ENCODE results near the gene ASAP2.

ASAP2 gene

GRCh38 chr2:9358846-9359245 is 152.2 kb downstream of the ASAP2 start:
- TF ChIP-seq TAF1 (IDR thresholded peaks at IDR 0.05; ENCODE audit: borderline replicate concordance, insufficient read depth, low read length) (no peak), POLR2AphosphoS5 (IDR thresholded peaks at IDR 0.05; ENCODE audit: low read depth, low read length) (no peak), FOXP2 (optimal IDR thresholded peaks at IDR 0.05; ENCODE audit: borderline replicate concordance, extremely low read depth, extremely low read length, insufficient read depth) (no peak), SIN3A (IDR thresholded peaks at IDR 0.05; ENCODE audit: borderline replicate concordance, insufficient read depth, low read length) (no peak)
- TF ChIP-seq, protein P1, sequence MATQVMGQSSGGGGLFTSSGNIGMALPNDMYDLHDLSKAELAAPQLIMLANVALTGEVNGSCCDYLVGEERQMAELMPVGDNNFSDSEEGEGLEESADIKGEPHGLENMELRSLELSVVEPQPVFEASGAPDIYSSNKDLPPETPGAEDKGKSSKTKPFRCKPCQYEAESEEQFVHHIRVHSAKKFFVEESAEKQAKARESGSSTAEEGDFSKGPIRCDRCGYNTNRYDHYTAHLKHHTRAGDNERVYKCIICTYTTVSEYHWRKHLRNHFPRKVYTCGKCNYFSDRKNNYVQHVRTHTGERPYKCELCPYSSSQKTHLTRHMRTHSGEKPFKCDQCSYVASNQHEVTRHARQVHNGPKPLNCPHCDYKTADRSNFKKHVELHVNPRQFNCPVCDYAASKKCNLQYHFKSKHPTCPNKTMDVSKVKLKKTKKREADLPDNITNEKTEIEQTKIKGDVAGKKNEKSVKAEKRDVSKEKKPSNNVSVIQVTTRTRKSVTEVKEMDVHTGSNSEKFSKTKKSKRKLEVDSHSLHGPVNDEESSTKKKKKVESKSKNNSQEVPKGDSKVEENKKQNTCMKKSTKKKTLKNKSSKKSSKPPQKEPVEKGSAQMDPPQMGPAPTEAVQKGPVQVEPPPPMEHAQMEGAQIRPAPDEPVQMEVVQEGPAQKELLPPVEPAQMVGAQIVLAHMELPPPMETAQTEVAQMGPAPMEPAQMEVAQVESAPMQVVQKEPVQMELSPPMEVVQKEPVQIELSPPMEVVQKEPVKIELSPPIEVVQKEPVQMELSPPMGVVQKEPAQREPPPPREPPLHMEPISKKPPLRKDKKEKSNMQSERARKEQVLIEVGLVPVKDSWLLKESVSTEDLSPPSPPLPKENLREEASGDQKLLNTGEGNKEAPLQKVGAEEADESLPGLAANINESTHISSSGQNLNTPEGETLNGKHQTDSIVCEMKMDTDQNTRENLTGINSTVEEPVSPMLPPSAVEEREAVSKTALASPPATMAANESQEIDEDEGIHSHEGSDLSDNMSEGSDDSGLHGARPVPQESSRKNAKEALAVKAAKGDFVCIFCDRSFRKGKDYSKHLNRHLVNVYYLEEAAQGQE (IDR thresholded peaks at IDR 0.05; ENCODE audit: insufficient read depth in 1 of 2, low read depth in 2 of 2, low read length in 2 of 2) = no peak

- TF ChIP-seq FOXP2 (optimal IDR thresholded peaks at IDR 0.05; ENCODE audit: borderline replicate concordance, extremely low read depth, extremely low read length, insufficient read depth) (no peak), TAF1 (IDR thresholded peaks at IDR 0.05; ENCODE audit: borderline replicate concordance, insufficient read depth, low read length) (no peak), SIN3A (IDR thresholded peaks at IDR 0.05; ENCODE audit: borderline replicate concordance, insufficient read depth, low read length) (no peak), POLR2AphosphoS5 (IDR thresholded peaks at IDR 0.05; ENCODE audit: low read depth, low read length) (no peak)
- TF ChIP-seq, protein P1 (IDR thresholded peaks at IDR 0.05; ENCODE audit: insufficient read depth in 1 of 2, low read depth in 2 of 2, low read length in 2 of 2) = no peak
These were observed 152.9 kb downstream of the ASAP2 start for GRCh38 chr2:9359463-9359862.

DNA sequence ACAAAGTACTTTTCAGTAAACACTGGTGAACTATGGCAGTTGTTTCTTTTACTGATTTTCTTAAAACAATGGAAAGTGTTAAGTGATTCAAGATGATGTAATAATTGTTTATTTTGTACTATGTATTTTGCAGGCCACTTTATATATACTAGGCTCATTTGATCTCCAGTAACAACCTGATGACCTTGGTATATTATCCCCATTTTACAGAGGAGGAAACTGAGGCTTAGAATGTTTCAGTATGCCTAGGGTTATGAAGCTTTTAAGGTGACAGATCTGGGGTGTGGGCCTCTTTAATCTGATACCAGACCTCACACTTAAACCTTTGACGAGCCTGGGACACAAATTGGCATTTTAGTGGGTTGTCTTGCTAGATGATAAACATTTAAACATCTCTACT is 153.5 kb downstream of the ASAP2 start:
- TF ChIP-seq TAF1 (IDR thresholded peaks at IDR 0.05; ENCODE audit: borderline replicate concordance, insufficient read depth, low read length) = no peak

DNA sequence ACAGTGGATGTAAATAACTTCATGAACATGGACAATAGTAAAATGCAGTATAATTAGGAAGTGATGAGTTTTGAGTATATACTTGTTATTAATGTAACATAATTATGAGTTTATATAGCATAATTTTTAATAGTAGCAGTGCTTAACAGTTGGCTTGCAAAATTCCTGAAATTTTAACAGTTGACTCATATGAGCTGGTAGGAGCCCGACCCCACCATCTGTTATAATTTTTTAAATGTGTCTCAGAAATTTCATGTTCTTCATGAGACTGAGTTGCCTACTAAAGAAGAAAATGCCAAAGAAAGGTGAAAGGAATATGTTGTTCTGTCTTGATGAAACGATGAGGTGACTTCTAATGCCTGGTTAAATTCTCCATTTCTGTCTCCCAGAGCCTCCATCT is 154.1 kb downstream of the ASAP2 start:
- TF ChIP-seq FOXP2 (optimal IDR thresholded peaks at IDR 0.05; ENCODE audit: borderline replicate concordance, extremely low read depth, extremely low read length, insufficient read depth) = no peak

- TF ChIP-seq, protein P1 (IDR thresholded peaks at IDR 0.05; ENCODE audit: insufficient read depth in 1 of 2, low read depth in 2 of 2, low read length in 2 of 2) = no peak
- TF ChIP-seq SIN3A (IDR thresholded peaks at IDR 0.05; ENCODE audit: borderline replicate concordance, insufficient read depth, low read length) = no peak
- TF ChIP-seq POLR2AphosphoS5 (IDR thresholded peaks at IDR 0.05; ENCODE audit: low read depth, low read length) = no peak
- no peak for TF ChIP-seq FOXP2 (optimal IDR thresholded peaks at IDR 0.05; ENCODE audit: borderline replicate concordance, extremely low read depth, extremely low read length, insufficient read depth)
- no peak for TF ChIP-seq TAF1 (IDR thresholded peaks at IDR 0.05; ENCODE audit: borderline replicate concordance, insufficient read depth, low read length)
These were observed 157.8 kb downstream of the ASAP2 start for GRCh38 chr2:9364373-9364772.

DNA sequence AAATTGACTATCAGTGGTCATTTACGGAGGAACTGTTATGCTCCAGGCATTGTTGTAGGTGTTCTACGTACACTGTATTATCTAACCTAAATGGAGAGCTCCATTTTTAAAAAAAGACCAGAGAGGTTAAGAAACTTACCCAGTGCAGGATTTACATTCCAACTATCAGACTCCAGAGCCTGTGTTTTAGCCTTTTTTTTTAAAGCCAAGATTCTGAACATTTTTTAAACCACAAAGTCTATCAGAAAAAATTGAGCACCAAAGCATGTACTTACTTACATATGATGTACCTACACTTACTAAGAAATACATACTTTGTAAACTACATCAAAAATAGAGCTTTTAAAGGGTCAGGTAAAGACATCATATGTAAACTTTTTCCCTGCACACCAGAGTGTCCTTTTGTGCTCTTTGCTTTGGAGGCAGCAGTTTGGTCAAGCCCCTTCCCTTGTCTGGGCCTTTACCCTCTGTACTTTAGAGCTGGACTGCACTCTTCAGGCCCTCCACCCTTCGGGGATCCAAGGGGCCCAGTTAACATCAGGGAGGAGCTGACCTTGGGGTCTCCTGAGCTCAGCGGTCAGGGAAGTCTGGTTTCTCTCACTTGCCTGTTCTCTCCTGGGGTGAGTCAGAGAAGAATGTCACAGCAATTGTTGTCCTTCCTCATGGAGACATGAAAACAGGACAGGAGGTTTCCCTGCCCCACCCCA is 158.3 kb downstream of the ASAP2 start:
- TF ChIP-seq POLR2AphosphoS5 (IDR thresholded peaks at IDR 0.05; ENCODE audit: low read depth, low read length) = no peak
- no peak for TF ChIP-seq SIN3A (IDR thresholded peaks at IDR 0.05; ENCODE audit: borderline replicate concordance, insufficient read depth, low read length)
- no peak for TF ChIP-seq TAF1 (IDR thresholded peaks at IDR 0.05; ENCODE audit: borderline replicate concordance, insufficient read depth, low read length)
- TF ChIP-seq FOXP2 (optimal IDR thresholded peaks at IDR 0.05; ENCODE audit: borderline replicate concordance, extremely low read depth, extremely low read length, insufficient read depth) = no peak
- TF ChIP-seq, protein P1 (IDR thresholded peaks at IDR 0.05; ENCODE audit: insufficient read depth in 1 of 2, low read depth in 2 of 2, low read length in 2 of 2) = no peak

All from PFSK-1 (cell line).